Hepatocyte (in vitro differentiated cells): ENCODE results near the gene TRPT1.

Source experiments
- CTCF ChIP-seq: fragments of 200-600 bp; sonication (generic); IDR thresholded peaks from 2 replicates; pipeline ENCODE4 v1.5.1; 2016; ENCODE audit warnings: antibody characterized with exemption, mild to moderate bottlenecking; ENCODE audit not compliant: poor library complexity
- EZH2 ChIP-seq: fragments of 200-600 bp; sonication (generic); IDR thresholded peaks from 2 replicates; pipeline ENCODE4 v1.6.1; 2016; ENCODE audit warnings: antibody characterized with exemption, mild to moderate bottlenecking, borderline replicate concordance
- EZH2phosphoT487 ChIP-seq: fragments of 200-600 bp; sonication (generic); IDR thresholded peaks from one replicate; pipeline ENCODE4 v1.6.1; 2018; ENCODE audit warnings: antibody characterized with exemption, mild to moderate bottlenecking, low read depth, moderate library complexity; ENCODE audit not compliant: unreplicated experiment, severe bottlenecking

GRCh38 chr11:64264371-64264852 lies 38.4 kb upstream of the TRPT1 start:
- TF ChIP-seq CTCF (no peak), EZH2phosphoT487 (no peak), EZH2 (no peak)
